GM19240 (cell line): ENCODE results near the gene PRDM11.

Source experiments
- DNase-seq: peaks from one replicate; pipeline ENCODE4 v3.0.0; 2011; ENCODE audit warnings: low spot score; ENCODE audit not compliant: insufficient read length

PRDM11 gene

DNA sequence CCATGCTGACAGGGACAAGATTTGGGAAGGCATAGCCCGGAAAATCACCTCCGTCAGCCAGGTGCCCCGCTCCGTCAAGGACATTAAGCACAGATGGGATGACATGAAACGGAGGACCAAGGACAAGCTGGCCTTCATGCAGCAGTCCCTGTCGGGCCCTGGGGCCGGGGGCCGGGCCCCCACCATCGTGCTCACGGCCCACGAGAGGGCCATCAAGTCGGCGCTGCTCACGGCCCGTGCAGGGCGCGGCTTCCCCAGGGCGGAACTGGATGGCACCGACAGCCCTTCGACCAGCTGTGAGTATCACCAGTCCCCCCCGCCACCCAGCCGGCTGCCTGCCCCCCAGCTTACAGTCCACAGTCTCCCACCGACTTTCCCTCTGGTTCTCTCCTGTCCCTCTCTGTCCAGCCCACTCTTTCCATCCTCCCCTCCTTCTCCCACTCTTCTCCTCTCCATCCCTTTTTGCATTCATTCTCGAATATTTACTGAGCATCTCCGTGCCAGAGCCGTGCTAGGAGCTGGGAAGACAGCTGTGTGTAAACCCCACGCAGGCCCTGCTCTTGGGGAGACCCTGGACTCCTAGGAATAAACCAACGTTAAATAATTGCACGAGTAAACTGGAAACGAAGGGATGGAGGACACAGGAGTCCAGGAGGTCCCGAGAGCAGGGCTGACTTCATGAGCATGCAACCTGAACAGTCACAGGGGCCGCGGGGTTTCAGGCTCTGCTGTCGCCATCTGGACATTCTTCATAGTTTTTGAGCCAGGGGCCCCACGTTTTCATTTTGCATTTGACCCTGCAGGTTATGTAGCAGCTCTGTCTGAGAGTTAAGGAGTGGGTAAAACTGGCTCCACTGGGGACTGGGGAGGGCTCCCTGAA lies 62.8 kb downstream of the PRDM11 start:
- DNase-seq: no peak

DNA sequence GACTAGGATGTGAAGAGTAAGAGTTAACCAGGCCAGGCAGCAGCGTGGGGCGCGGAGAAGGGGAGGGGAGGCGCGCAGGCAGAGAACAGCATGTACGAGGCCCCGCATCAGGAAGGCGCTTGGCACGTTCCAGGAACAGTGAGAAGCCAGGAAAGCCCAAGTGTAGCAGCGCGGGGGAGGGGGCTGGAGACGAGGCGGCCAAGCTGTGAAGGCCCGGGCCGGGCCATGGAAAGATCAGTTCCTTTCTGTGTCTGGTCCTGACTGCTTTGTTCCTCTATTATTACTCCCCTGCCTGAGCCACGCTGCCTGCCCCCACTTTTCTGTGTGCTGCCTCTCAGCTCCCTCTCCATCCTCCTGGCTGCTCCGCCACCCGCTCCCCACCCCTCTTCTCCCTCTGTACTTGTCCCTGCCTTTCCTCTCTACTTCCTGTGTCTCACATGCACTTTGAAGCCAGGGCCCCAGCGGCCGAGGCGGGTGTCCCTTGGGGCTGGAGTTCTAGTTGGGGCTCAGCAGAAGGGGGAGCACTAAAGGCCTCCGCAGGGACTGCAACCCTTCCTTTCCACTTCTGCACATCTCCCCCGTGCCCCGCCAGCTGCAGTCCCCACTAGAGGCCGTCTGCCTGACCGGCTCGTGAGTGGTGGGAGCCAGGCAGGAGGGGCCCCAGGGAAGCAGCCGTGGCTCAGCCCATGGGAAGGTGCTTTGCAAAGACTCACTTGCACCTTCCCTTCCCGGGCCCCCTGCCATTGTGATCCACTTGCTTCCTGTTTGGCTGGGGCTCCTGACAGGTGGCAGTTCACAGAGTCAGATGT lies 63.7 kb downstream of the PRDM11 start:
- DNase-seq: no peak

DNA sequence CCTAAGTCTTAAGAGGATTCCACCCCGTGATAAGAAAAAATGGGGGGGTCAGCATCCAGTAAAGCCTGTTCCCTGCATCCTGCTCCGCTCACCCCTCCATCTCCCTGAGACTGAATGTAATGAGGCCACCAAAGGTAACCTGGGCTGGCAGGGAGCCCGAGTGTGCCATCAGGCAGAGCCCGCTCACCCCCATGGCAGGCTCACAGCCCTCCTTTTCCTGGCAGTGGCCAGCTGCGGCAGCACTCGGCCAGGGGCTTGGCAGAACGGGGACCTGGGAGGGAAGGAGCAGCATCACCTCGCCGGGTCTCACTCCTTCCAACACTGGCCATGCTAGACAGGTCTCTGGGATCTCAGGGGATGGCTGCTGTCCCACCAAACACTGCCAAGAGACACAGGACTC lies 64.4 kb downstream of the PRDM11 start:
- no peak for DNase-seq

DNA sequence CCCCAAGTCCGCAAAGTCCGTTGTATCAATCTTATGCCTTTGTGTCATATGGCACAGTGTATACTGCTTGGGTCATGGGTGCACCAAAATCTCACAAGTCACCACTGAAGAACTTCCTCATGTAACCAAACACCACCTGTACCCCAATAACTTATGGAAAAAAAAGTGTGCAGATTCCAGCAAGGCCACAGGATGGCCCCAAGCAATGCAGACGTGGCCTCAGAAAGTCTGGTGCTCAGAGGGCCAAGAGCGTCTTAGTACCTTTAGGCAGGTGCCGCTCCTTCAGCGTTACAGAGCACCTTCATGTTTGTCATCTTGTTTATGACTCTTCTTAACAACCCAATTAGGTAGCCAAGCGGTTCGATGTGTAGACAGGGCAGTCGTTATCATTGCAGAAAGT lies 65.3 kb downstream of the PRDM11 start:
- DNase-seq: no peak

DNA sequence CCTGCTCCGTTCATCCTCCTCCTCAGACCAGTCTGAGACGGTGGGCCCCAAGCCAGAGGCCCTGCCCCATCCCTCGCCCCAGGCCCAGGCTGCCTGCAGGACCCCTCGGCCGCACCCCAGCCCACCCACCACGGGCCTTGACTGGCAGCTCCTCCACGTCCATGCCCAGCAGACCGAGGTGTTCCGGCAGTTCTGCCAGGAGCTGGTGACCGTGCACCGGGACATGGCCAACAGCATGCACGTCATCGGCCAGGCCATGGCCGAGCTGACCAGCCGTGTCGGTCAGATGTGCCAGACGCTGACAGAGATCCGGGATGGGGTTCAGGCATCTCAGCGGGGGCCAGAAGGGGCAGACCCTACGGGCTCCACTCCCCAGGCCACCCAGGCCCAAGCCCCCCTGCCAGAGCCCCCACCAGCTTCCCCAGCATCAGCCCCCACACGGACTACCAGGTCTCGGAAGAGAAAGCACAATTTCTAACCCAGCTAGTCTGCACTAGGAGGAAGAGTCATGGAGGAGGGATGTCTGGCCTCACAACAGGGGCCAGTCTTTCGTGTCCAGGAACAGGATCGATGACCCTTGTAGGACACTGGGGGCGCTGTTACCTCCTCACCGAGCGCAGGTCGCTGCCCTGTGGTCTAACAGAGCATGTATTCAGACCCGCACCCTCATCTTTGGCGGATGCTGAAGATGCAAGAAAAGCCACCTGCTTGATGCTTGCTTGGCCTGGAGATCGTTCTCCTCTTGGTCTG lies 66.3 kb downstream of the PRDM11 start:
- DNase-seq: no peak

DNA sequence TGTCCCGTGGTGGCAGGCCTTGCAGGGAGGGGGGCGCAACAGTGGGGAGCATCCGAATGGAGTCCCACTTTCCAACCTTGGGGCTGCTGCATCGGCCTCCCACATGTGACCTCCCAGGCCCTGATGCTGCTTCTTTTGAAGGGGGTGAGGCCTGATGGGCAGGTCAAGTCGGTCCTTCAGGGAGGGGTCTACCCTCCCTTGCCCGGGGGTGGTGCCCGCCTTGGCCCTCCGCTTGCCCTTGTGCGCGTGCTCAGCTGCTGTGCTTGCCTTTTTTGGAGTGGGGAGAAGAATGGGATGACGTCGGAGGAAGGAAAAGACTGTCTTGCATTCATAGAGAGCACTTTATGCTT lies 66.9 kb downstream of the PRDM11 start:
- no peak for DNase-seq

DNA sequence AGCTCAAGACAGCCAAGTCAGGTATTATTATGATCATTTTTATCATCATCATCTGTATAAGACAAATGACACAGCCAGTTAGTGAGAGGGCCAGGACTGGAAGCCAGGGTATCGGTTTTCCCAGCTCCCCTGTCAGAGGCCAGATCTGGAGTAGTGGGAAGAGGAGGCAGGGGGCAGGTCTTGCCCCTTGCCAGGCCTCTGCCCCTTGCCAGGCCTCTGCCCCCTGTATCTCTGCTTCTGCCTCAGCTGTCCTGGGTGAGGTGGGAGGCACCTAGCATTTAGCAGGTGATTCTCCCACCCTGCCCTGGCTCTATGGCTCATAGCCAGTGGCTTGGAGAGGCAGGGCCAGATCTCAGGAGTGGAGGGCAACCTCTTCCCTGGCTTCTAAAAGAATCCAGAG lies 67.3 kb downstream of the PRDM11 start:
- no peak for DNase-seq

DNA sequence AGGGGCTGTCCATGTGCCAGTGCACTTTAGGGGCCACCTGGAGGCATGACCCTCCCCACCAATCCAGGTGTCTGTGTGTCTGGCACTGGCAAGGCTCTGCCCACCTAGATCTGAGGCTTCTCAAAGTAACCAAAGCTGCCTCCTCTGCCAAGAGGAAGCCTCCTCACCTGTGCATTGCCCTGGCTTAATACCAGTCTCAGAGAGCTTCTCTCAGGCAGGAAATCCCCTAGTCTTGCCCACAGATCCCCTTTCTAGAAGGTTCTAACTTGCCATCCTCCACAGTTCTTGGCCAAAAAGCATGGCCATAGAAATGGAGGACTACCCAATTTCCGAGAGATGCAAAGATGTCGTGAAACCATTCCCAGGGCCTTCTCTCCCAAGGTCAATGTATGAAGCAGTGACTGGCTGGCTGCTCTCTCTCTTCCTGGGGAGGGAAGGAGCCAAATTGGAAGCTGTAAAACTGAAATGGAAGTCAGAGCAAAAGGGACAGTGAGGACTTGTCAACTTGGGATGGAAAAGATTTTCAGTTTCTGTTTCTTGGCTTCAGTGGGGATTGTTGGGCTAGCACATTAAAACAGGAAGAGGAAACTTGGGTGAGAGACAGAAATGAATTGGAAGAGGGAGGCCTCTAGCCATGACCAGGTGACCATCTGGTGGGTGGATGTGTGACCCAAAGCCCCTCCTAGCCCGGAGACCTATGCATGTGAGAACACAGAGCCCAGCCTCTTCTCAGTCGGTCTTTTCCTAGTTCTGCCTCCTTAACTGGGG lies 68.8 kb downstream of the PRDM11 start:
- DNase-seq: no peak

DNA sequence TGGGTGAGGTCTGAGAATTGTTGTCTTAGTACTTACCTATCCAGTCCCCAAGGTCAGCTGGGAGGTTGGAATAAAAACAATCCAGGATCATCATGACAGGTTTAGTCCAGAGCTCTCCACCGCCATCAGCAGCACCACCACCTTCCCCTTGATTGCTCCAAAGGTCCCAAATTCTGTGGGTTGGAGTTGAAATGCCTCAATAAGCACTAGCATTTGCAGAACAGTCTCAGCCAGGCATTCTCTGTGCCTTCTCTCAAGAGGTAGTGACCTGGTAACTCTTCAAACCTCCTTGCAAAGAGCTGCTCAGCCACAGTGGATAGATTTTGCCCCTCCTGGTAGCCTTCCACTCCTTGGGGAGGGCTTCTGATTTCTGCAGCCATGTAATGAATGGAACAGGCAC lies 69.6 kb downstream of the PRDM11 start:
- no peak for DNase-seq

DNA sequence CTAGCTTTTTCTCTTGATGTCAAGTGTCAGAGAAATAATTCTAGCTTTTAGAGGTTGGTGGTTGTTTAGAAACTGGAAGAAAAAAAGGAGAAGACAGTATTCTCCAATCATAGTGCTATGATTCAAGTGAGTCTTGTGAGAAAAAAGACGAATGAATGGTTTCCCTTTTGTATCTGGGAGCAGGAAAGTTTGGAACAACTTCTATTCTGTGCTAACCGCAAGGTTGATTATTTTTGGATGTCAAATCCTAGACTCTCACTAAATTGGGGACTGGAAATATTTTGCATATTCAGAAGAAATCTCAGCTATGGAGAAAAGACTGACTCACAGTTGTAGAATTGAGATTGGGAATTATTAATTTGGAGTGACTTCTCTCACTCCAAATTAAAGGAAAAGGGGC lies 70.5 kb downstream of the PRDM11 start:
- no peak for DNase-seq

DNA sequence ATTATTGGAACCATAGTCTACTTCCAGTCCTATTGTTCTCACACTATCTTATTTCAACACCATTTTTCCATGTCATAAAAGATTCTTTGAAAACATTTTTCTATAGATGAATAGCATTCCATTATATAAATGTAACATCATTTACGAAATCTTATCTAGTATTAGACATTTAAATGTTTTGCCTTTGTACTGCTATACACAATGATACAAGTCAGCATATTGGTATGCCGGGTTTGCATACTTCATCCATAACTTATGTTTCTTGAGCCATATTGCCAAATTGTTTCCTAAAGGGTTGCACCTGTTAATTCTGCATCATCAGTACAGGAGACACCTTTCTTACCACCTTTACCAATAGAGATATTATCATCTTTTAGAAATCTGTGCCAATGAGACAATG lies 71.6 kb downstream of the PRDM11 start:
- DNase-seq: no peak

DNA sequence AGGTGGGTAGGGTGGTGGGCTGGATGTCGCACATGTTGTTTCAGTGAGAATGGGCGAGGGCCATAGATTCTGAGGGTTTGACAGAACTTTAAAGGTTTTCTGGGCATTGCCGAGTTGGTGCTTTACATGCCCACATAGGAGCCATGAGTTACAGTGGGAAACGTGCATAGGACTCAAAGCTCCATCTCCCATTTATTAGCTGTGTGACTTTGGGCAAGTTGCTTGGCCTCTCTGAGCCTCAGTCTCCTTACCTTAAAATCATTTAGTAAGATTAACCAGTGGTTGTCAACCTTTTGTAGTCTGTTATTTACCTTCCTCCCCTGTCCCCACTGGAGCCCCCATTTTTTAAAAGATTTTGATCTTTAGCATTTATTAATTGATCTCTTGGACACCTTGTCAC lies 72.3 kb downstream of the PRDM11 start:
- no peak for DNase-seq

DNA sequence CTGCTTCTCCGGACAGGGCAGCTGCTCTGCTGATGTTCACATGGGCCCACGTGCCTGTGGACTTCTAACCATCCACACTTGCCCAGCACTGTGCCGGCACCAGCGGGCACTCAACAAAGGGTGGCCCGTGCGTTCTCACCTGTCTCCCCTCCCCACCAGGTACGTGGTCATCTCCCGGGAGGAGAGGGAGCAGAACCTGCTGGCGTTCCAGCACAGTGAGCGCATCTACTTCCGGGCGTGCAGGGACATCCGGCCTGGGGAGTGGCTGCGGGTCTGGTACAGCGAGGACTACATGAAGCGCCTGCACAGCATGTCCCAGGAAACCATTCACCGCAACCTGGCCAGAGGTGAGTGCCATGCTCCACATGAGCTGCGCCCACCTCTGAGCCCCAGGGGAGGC lies 73.0 kb downstream of the PRDM11 start:
- no peak for DNase-seq

DNA sequence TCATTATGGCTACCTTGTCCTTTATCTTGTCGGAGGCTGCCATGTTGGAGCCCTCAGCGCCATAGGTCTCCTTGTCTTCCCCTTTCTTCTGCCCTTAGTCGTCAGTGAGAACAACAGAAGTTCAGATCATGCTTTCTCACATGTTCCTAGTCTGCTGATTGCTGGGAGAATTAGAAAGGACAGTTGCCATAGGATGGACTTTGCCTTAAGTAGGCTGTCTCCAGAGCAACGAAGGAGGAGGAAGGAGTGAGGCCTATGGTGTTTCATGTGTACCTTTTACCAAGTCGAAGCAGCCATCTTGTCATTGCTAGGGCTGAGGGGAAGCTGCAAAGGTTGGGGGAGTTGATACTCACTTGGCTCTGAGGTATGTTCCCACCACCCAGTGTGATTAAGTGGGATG lies 77.1 kb downstream of the PRDM11 start:
- DNase-seq: no peak

DNA sequence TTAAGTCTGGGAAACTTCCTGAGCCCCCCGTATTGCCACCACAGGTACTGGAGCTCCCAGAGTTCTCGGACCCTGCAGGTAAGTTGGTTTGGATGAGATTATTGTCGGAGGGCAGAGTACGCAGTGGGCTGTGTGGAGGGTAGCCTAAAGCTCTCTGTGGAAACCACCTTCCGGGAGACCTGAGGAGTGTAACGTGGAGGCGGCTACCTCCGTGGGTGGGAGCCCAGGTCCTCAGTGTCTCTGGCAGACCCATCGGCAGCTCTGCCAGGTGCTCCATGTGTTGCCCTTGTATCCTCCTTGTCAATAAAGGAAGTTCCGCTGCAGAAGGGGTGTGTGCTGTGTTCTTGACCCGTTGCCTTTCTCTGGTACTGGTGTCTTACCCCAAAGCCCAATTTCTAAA lies 78.3 kb downstream of the PRDM11 start:
- no peak for DNase-seq

DNA sequence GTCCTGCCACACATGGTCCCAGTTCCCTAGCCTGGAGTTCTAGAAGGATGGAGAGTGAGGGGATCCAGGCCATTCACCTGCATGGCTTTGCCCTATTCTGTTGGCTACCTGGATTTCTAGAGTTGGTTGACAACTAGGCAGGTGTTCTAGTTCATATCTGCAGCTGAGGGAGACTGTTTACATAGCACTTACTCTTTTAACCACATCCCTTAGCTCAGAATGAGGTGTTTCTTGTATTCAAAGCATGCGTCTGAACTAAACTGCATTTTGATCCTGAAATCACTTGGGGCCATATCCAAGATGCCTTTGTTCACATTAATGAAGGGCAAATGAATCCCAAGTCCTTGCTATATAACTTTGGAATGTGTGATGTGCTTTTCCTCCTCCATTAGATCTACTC lies 78.8 kb downstream of the PRDM11 start:
- no peak for DNase-seq

DNA sequence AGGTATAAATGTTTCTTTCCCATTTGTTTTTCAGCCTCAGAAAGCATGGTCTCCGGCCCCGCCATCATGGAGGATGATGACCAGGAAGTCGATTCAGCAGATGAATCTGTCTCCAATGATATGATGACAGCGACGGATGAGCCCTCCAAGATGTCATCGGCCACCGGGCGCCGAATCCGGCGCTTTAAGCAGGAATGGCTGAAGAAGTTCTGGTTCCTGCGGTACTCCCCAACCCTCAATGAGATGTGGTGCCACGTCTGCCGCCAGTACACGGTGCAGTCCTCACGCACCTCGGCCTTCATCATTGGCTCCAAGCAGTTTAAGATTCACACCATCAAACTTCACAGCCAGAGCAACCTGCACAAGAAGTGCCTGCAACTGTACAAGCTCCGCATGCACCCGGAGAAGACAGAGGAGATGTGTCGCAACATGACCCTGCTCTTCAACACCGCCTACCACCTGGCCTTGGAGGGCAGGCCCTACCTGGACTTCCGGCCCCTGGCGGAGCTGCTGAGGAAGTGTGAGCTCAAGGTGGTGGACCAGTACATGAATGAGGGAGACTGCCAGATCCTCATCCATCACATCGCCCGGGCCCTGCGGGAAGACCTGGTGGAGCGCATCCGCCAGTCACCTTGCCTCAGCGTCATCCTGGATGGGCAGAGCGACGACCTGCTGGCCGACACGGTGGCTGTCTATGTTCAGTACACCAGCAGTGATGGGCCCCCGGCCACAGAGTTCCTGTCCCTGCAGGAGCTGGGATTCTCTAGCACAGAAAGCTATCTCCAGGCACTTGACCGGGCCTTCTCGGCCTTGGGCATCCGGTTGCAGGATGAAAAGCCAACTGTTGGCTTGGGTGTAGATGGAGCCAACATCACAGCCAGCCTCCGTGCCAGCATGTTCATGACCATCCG lies 79.8 kb downstream of the PRDM11 start:
- DNase-seq: no peak

DNA sequence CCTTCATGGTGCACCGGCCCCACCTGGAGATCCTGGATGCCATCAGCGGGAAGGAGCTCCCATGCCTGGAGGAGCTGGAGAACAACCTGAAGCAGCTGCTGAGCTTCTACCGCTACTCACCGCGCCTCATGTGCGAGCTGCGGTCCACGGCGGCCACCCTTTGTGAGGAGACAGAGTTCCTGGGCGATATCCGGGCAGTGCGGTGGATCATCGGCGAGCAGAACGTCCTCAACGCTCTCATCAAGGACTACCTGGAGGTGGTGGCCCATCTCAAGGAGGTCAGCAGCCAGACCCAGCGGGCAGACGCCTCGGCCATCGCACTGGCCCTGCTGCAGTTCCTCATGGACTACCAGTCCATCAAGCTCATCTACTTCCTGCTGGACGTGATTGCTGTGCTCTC lies 80.5 kb downstream of the PRDM11 start:
- no peak for DNase-seq

DNA sequence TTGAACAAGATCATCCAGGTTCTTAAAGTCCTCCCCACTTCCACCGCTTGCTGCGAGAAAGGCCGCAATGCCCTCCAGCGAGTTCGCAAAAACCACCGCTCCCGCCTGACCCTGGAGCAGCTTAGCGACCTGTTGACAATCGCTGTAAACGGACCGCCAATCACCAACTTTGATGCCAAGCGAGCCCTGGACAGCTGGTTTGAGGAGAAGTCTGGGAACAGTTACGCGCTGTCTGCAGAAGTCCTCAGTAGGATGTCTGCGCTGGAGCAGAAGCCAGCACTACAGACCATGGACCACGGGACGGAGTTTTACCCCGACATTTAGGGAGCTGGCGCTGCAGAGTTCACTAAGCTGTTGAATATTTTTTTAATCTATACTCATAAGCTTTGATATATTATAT lies 81.4 kb downstream of the PRDM11 start:
- no peak for DNase-seq

DNA sequence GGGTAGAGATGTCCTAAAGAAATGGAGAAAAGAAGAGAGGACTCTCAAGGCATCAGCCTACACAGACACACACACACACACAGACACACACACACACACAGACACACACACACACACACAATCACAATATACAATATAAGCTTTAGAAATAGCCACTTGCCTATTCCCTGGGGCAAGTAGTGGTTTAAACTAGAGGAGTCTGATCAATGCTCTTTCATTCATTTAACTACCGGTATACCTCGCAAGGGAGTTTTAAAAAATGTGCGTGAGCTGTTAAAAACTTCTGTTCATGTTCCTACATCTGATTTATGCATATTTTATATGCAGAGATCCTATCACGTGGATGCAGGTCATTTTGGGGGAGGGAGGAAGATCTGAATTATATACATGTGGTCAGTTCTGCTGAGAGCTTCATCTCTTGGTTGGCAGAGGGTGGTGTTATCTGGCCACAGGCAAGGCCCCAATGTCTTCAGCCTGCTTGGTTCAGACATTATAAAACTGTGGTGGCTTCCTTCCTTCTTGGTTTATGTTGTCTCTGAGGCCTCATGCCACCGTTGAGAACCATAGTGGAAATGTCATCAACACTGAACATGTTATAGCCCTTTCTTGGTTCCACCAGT lies 83.1 kb downstream of the PRDM11 start:
- no peak for DNase-seq
